Progenitor cell of endocrine pancreas (in vitro differentiated cells): Measurements from ENCODE around the gene TSTD1. TPM values are rescaled to one million over a fixed set of nuclear protein-coding genes. Genes with fewer than 3 reads are reported as not detected.
A peak's percentile ranks its signal among the peaks of the same experiment; 100 is the strongest.

ENCODE experiments used
- DNase-seq: peaks from one replicate; pipeline ENCODE4 v3.0.0; 2021; ENCODE audit warnings: low spot score; ENCODE audit not compliant: unreplicated experiment
- H3K27ac Mint-ChIP-seq: 2 replicates; pipeline ENCODE4 v1.8.0; 2021; ENCODE audit warnings: mild to moderate bottlenecking, moderate library complexity, mixed read lengths
- H3K27me3 Mint-ChIP-seq: 2 replicates; pipeline ENCODE4 v1.8.0; 2021; ENCODE audit warnings: mixed read lengths
- H3K36me3 Mint-ChIP-seq: 2 replicates; pipeline ENCODE4 v1.8.0; 2022; ENCODE audit warnings: mixed read lengths; ENCODE audit not compliant: insufficient read depth
- H3K4me1 Mint-ChIP-seq: 2 replicates; pipeline ENCODE4 v1.8.0; 2021; ENCODE audit warnings: low read depth, mixed read lengths
- H3K4me3 Mint-ChIP-seq: 2 replicates; pipeline ENCODE4 v1.8.0; 2021; ENCODE audit warnings: low read depth, mild to moderate bottlenecking, moderate library complexity, mixed read lengths
- H3K9me3 Mint-ChIP-seq: 2 replicates; pipeline ENCODE4 v1.8.0; 2021; ENCODE audit warnings: low read depth, mixed read lengths
- CTCF ChIP-seq: fragments of 200-600 bp; sonication (generic); IDR thresholded peaks from one replicate; pipeline ENCODE4 v1.5.0; 2021; ENCODE audit warnings: antibody characterized with exemption, mild to moderate bottlenecking; ENCODE audit not compliant: unreplicated experiment
- total RNA-seq: library from RNA; stranded (reverse); gene quantifications from 2 replicates; pipeline ENCODE4 v1.2.1, GENCODE V29; 2021

Gene TSTD1
- total RNA-seq, 1 donor from 2014 or later = 54.7 TPM

DNA sequence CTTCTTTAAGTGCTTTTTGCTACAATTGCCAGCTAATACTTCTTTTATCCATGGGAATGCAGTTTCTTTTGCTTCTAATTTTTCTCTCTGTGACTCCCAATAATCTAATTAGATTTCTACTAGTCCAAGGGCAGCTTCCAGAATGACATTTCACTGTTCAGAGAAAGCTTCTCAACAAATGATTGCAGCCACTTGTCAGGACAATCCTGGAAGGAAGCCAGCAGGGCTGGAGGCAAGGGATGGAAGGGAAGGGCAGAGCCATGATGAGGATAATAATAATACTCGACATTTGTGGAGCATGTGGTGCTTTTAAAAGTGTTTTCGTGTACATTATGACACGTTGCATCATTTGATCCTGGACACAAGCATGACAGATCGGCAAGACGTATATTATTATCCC lies 37.2 kb downstream of the TSTD1 start:
- no peak for TF ChIP-seq CTCF
- Mint-ChIP-seq H3K27me3 (no peaks in the 10 kb centered on the region), H3K27ac (no peak overlapping the region), H3K4me3 (no peak overlapping the region), H3K36me3 (peaks cover 16% of the 10 kb centered on the region), H3K4me1 (peaks cover 3% of the 10 kb centered on the region), H3K9me3 (no peaks in the 10 kb centered on the region)
- no peak for DNase-seq

DNA sequence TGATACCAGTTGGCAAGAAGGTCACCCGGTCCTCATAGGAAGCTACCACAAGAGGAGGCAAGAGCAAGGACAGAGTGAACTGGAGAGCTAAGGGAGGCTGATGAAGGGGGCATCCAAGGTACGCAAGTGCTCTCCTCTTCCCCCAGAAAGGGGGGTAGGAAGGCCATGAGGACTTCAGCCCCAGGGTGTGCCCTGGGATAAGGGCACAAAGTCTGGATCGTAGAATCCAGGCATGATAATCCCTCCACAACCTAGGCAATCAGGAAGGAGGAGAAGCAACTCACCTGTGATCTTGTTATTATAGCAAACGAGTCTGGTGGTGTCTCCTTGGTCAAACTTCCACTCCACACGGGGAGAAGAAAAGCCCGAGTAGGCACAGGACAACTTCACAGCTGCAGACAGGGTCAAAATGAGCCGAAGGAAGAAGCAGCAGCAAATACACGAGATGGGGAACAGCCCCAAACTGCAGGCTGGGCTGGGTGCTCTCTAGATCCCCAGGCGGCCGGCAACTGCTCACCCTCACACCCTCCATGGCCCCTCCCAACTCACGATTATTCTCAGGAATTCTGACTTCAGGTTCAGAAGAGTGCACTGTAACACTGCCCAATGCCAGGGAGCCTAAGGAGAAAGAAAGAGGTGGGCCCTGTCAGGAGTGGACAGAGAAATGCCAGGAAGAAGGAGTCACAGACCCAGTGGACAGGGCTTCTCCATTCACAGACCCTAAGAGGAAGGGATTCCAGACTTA lies 37.9 kb downstream of the TSTD1 start:
- no peaks in the 10 kb centered on the region for H3K9me3 Mint-ChIP-seq
- no peak overlapping the region for H3K27ac Mint-ChIP-seq
- H3K4me1 Mint-ChIP-seq = peaks cover 3% of the 10 kb centered on the region
- no peaks in the 10 kb centered on the region for H3K27me3 Mint-ChIP-seq
- peaks cover 14% of the 10 kb centered on the region for H3K36me3 Mint-ChIP-seq
- no peak for DNase-seq
- TF ChIP-seq CTCF = no peak
- no peak overlapping the region for H3K4me3 Mint-ChIP-seq

GRCh38 chr1:160999376-160999775 lies 39.4 kb downstream of the TSTD1 start:
- Mint-ChIP-seq H3K27ac (no peak overlapping the region), H3K36me3 (peaks cover 20% of the 10 kb centered on the region), H3K4me1 (peaks cover 3% of the 10 kb centered on the region), H3K27me3 (no peaks in the 10 kb centered on the region), H3K4me3 (no peak overlapping the region), H3K9me3 (no peaks in the 10 kb centered on the region)
- DNase-seq = no peak
- no peak for TF ChIP-seq CTCF

DNA sequence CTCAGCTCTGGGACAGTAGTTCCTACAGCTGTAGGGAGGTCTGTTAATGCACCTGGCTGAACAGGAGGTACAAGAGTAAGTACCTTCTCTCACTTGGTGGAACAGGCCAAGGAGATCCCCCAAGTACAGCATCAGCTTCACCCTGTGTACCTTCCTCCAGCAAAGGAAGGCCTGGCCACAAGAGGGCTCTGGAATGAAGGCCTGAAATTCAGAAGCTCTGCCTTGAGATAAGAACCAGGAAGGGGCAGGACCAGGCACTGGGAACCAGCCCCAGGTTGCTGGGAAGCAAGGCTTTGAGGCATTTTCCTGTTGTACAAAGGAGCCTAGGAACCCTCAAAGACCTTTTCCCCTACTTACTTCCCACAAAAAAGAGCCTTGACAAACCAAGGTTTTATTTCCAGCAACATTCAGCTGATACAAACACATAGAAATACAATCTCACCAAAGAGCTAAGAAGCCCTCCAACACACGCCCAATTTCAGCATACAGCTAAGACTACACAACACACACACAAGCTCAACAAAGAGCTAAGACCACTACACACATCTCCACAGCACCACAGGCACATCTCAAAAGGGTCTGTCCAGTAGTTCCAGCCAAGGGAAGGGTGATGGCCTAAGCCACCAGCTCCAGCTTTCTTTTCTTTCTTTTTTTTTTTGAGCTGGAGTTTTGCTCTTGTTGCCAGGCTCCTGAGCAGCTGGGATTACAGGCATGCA lies 41.3 kb downstream of the TSTD1 start:
- TF ChIP-seq CTCF = peak; percentile 55
- H3K27ac Mint-ChIP-seq = peak overlapping the region; percentile 85
- H3K36me3 Mint-ChIP-seq = peaks cover 21% of the 10 kb centered on the region
- peaks cover 3% of the 10 kb centered on the region for H3K4me1 Mint-ChIP-seq
- H3K4me3 Mint-ChIP-seq = no peak overlapping the region
- no peaks in the 10 kb centered on the region for H3K9me3 Mint-ChIP-seq
- DNase-seq = no peak
- H3K27me3 Mint-ChIP-seq = no peaks in the 10 kb centered on the region

GRCh38 chr1:160996178-160996577 lies 42.6 kb downstream of the TSTD1 start:
- H3K36me3 Mint-ChIP-seq = peaks cover 18% of the 10 kb centered on the region
- no peaks in the 10 kb centered on the region for H3K27me3 Mint-ChIP-seq
- H3K4me1 Mint-ChIP-seq = peaks cover 3% of the 10 kb centered on the region
- no peaks in the 10 kb centered on the region for H3K9me3 Mint-ChIP-seq
- TF ChIP-seq CTCF = no peak
- no peak overlapping the region for H3K4me3 Mint-ChIP-seq
- peak overlapping the region; percentile 93 for H3K27ac Mint-ChIP-seq
- DNase-seq = no peak
